GM12864 (cell line): ENCODE data around the gene MRC2.

Source experiments
- DNase-seq: peaks from one replicate; pipeline ENCODE4 v3.0.0-alpha.2; 2011; ENCODE audit warnings: low read depth
- H3K4me3 ChIP-seq: 2 replicates; pipeline ENCODE4 v1.5.1; 2011; ENCODE audit warnings: mild to moderate bottlenecking, low read depth, low read length, control low read depth
- TF ChIP-seq, protein P1 (sequence below): IDR thresholded peaks from 2 replicates; pipeline ENCODE4 v1.5.1; 2011; ENCODE audit warnings: low read depth, mild to moderate bottlenecking, moderate library complexity, low read length, control low read depth, inconsistent platforms; ENCODE audit errors: missing control alignments

MRC2 gene

DNA sequence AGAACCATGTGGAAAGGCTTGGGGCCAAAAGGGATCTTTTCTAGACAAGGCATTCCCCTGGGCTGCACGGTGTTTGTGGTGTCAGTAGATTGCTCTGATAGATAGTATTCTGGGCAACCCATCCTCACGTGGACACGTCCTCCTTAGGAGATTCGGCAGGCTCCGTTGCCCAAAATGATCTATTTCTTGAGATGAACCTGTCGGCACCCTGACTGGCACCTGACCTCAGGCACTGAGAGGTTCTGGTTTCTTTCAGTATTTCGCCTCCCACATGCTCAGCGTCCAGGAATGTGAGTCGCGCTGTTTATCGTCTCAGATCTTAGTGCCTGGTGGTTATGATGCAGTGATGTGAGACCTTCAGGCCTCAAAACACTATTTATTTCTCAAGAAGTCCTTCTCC, 91.0 kb downstream of the MRC2 start:
- no peak overlapping the region for H3K4me3 ChIP-seq
- DNase-seq: no peak
- TF ChIP-seq, protein P1, sequence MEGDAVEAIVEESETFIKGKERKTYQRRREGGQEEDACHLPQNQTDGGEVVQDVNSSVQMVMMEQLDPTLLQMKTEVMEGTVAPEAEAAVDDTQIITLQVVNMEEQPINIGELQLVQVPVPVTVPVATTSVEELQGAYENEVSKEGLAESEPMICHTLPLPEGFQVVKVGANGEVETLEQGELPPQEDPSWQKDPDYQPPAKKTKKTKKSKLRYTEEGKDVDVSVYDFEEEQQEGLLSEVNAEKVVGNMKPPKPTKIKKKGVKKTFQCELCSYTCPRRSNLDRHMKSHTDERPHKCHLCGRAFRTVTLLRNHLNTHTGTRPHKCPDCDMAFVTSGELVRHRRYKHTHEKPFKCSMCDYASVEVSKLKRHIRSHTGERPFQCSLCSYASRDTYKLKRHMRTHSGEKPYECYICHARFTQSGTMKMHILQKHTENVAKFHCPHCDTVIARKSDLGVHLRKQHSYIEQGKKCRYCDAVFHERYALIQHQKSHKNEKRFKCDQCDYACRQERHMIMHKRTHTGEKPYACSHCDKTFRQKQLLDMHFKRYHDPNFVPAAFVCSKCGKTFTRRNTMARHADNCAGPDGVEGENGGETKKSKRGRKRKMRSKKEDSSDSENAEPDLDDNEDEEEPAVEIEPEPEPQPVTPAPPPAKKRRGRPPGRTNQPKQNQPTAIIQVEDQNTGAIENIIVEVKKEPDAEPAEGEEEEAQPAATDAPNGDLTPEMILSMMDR: no peak

DNA sequence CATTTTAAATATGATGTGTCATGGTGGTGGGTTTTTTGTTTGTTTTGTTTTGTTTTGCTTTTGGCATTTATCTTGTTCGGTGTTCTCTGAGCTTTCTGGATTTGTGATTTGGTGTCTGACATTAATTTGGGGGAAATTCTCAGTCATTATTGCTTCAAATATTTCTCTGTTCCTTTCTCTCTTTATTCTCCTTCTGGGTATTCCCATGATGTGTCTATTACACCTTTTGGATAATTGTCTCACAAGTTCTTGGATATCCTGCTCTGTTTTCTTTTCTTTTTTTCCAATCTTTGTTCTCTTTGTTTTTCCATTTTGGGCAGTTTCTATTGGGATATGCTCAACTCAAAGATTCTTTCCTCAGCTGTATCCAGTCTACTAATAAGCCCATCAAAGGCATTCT, 92.1 kb downstream of the MRC2 start:
- no peak for DNase-seq
- no peak overlapping the region for H3K4me3 ChIP-seq
- TF ChIP-seq, protein P1: no peak

DNA sequence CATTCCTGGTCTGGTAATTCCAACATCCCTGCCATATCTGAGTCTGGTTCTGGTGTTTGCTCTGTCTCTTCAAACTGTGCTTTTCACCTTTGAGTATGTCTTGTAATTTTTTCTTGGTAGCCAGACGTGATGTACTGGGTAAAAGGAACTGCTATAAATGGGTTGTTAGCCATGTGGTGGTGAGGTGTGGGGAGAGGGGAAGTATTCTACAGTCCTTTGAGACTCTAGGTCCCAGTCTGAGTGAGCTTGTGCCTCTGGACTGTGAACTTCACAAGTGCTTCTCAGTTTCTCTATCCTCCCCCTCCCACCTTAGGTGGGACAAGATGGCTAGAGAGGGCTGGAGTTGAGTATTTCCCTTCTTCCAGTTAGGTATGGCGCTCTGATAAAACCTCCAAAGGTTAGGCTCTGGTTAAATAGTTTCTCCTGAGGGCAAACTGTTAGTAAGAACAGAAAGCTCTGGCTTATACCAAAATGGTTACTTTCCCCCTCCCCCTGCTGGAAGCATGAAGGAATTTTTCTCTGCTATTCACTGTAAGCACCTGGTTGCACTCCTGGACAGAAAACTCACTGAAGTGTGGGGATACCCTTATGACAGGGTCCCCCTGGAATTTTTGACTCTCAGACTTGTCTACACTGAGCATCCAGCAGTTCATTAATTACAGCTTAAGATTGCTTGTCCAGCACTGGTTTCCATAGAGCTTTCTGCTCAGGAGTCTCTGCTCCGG, 92.8 kb downstream of the MRC2 start:
- TF ChIP-seq, protein P1: peak; percentile 38
- peak; percentile 41 for DNase-seq
- H3K4me3 ChIP-seq: no peak overlapping the region

DNA sequence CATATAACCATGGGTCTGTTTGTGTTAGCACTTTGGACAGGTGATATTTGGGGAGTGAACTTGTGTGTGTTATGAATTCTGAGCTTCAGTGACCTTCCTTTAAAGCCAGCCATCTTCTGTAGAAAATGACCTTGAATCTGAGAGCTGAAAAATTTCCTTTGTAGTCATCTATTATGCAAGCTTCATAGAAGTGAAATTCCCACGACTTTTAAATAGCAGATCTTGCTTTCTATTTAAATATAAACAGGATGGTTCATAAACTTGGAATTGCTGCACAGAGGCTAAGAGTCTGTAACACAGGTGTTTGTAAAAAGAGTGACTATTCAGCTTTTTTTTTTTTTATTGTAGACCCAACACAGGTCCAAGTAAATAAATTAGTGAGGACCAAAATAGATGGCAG, 95.2 kb downstream of the MRC2 start:
- TF ChIP-seq, protein P1: no peak
- DNase-seq: no peak
- H3K4me3 ChIP-seq: no peak overlapping the region

DNA sequence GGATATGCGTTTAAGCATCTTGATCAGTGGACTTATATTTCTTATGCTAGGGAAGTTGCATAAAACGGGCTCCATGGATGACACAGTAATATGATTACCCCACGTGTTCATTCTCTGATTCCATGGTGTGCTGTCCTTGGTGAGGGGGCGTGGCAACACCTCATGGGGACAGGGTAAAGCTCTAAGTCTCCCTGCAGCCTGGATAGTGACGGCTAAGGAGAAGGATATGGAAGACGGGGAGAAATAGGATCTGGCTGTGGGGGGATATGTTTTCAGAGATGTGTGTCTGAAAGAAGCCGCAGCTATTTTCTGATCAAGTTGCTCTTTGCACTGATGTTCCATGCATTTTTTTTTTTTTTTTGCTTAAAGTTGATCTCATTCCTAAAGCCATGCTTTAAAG, 96.4 kb downstream of the MRC2 start:
- no peak overlapping the region for H3K4me3 ChIP-seq
- no peak for DNase-seq
- TF ChIP-seq, protein P1: no peak

DNA sequence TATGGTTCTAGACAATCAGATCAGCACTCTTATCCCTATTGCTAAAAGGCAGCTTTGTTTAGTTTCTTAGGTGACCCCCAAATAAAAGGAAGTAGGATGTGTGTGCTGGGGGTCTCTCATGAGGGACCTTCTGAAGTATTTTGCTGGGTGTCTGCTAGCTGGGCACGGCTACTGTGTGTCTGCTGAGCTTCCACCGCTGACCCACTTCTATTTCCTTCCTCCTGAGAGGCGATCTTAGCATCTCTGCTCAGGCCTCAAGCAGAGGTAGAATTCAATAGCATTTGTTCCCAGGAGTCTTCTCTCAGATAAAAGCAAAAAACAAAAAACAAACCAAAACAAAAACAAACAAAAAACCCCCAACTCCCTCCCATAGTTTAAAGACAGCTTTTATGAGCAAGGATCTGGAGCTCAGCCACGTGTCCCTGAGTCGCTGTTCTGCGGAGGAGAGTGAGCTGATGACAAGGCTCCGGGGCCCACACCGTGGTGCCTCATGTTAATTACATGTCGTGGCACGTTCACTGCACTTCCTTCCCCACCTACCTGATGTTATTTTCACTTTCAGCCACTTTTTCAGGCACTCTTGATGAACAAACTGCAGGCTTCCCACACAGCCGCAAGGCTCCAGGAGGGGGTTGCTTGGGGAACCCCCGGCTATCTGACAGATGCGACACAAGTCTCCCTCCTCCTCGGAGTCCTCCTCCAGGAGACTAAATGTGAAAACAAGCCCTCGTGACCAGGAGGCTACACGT, 97.1 kb downstream of the MRC2 start:
- TF ChIP-seq, protein P1: no peak
- no peak overlapping the region for H3K4me3 ChIP-seq
- DNase-seq: peak; percentile 91

DNA sequence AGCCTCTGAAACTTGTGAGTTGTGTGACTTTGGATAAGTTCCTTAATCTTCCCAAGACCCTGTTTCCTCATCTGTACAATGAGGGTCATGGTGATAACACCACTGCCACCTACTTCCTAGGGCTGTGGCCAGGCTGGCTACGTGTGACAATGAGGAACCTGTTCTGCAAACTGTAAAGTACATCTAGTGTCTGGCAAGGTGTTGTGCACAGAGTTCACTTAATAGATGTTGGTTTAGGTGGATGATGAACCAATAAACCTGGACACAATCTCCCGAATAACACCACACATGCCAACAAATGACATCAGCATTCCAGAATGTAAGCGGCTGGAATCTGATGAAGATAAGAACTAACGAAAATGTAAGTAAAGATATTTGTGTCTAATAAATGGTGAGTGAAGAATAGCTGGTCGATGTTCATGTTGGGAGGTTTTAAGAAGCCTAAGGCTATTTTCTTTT, 98.3 kb downstream of the MRC2 start:
- DNase-seq: no peak
- TF ChIP-seq, protein P1: no peak
- H3K4me3 ChIP-seq: no peak overlapping the region
